G401 (cell line): ENCODE measurements around the gene GOLT1A. TPM values are rescaled to one million over a fixed set of nuclear protein-coding genes. Genes with fewer than 3 reads are reported as not detected.

ENCODE experiments used
- DNase-seq: peaks from one replicate; pipeline ENCODE4 v3.0.0-alpha.2; 2015; ENCODE audit warnings: low spot score
- in situ Hi-C: cut with HindIII; loops from 2 replicates; pipeline ENCODE4 v1.10.0; 2016; ENCODE audit warnings: low sequenced_read_pairs, mixed read lengths
- total RNA-seq: library from RNA; depleted of rRNA; stranded (reverse); fragments of >200 nt; shearing (Covaris generic); gene quantifications from 2 replicates; pipeline ENCODE4 v1.2.3, GENCODE V29; 2014

GOLT1A gene
- total RNA-seq, 1 experiment from 2014 or later: not detected

- in situ Hi-C loops: no loop called here
- DNase-seq: peak; percentile 12
These were observed 15.1 kb downstream of the GOLT1A start for GRCh38 chr1:204198348-204199340.

- DNase-seq: no peak
- in situ Hi-C loops: no loop called here
These were observed 16.7 kb downstream of the GOLT1A start for GRCh38 chr1:204197068-204197467.

DNA sequence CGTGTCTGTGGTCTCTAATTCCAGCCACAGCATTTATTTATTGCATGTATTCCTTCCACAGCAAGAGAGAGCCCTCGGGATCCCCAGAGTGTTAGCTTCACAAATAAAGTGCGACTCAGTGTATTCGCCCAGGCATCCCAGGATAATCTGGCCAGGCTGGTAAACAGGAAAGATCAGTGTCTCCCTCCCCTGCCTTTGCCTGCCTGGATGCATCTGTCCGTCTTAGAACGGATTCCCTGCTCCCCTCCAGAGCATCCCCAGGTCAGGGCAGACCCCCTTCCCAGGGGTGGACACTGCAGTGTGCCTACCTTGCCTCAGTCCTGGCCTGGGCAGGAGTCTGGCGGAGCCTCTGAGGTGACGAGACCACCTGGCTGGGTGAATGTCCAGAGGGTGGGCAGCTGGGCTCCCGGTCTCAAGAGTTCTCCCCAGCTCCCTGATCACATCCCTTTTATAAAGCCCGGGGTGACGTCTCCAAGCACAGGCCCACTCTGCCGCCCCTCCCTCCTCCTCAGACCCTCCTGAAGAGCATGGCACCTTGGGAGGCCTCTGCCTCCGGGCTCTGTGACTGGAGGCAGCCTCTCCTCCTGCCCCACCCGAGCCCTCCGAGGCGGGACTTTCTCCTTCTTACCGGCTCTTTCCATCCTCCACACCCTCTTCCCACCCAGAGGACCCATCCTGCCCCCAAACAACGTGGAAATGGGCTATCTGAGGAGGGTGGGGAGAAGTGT is 17.6 kb downstream of the GOLT1A start, which contains the start of gene KISS1:
TSS of gene KISS1 (minus strand) at position 424 of the 728 bp plus-strand sequence. CDS start 3,615 bp downstream, outside the sequence.
- in situ Hi-C loops: no loop called here

GRCh38 chr1:204194771-204195170 is 19.0 kb downstream of the GOLT1A start:
- in situ Hi-C loops: no loop called here
- no peak for DNase-seq

More for the DNA sequence above, 17.6 kb downstream of the GOLT1A start, which contains the start of gene KISS1:
- no peak for DNase-seq

- in situ Hi-C loops: no loop called here
- DNase-seq: no peak
These were observed 19.7 kb downstream of the GOLT1A start for GRCh38 chr1:204194080-204194479.

DNA sequence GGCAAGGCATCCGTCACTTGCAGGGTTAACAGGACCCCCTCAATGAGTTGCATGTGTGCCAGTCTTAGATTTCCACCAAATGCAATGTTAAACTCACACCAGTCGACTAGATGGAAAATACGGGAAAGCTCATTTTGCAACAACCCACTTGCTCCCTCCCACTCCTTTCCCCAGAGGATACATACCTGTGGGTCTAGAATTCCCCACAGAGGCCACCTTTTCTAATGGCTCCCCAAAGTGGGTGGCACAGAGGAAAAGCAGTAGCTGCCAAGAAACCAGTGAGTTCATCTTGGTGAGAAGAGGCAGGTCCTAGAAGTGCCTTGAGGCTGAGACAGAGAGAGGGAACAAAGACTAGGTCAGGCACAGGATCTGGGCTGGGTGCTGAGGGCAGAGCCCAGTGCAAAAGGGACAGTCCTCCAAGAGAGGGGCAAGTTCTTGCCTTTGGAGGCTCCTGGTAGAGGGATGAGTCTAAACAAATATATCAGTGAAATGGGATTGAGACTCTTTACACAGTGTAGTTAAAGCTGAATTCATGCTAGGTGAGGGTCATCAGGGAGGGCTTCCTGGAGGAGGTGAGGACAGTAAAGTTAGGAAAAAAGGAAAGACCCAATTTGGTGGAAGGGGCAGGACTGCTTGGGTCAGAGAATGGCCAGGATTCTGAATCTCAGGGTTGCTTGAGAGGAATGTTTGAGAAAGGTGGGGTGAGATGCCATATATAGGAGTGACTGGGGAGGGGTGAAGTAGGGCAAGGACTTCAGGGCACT is 21.0 kb downstream of the GOLT1A start:
- no peak for DNase-seq
- in situ Hi-C loops: no loop called here

- in situ Hi-C loops: no loop called here
- no peak for DNase-seq
These were observed 21.7 kb downstream of the GOLT1A start for GRCh38 chr1:204192046-204192445.

DNA sequence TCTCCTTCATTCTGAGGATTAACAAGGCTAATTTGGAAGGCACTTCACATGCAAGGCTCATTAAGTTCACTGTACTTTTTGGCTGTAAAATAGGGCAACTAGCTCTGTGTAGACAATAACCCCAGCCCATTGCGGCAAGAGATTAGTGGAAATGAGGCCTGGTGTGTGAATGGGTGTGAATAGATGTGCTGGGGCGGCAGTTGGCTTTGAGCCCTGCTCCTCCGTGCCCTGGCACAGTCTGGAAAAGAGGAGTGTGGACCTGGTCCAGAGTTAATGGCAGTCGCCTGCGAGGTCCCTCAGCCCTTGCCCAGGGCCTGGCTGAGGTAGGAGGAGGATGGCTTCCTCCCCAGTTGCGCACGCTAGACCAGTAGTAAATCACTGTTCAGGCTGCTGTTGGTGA is 22.3 kb downstream of the GOLT1A start:
- in situ Hi-C loops: no loop called here
- peak; percentile 38 for DNase-seq

DNA sequence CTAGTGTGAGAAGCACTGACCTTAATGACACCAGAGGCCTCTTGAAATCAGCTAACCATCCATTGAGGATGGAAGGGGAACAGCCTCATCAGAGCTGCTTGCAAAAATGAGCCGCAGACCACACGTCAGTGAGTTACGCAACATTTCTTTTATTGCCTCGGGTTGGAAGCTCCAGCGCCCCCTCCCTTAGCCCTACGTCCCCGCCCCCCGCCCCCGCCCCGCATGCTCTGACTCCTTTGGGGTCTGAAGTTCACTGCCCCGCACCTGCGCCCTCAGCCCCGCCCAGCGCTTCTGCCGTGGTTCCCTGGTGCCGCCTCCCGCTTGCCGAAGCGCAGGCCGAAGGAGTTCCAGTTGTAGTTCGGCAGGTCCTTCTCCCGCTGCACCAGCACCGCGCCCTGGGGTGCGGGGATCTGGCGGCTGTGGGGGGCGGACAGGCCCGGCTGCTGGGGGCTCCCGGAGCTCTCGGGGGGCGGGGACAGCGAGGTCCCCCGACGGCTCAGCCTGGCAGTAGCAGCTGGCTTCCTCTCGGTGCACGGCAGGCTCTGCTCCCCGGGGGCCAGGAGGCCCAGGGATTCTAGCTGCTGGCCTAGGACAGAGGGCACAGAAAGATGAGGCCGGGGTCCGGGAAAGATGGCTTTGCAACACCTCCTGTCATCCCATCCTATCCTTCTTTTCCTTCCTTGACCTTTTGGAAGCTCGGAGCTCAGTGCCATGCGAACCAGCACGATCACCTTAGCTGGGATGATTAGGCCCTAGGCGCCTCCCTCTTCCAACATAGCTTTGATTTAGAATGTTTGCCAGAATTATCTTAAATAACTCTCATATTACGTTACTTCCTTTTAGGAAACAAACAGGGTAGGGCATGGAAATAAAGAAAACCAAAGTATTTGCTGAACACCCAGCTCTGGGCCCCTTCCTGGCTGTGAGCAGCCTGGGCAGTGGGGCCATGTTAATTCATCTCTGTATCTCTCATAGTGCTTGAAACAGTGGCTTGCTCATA is 23.3 kb downstream of the GOLT1A start:
- in situ Hi-C loops: no loop called here
- no peak for DNase-seq

- no peak for DNase-seq
- in situ Hi-C loops: no loop called here
These were observed 24.7 kb downstream of the GOLT1A start for GRCh38 chr1:204188959-204189639.

DNA sequence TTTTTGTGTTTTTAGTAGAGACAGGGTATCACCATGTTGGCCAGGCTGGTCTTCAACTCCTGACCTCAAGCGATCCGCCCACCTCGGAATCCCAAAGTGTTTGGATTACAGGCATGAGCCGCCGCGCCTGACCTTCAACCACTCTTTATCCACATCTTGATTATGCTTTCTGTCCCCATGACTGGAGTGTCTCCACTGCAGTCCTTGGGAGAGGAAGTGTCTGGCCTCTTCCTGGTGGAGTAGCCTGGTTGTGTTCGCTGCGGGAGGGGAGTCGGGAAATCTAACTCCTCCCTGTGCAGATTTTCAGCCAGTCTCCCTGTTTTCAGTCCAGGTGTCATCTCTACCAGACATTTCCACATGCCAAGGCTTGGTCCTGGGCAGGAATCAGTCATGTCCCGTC is 27.2 kb downstream of the GOLT1A start:
- DNase-seq: no peak
- in situ Hi-C loops: no loop called here

GRCh38 chr1:204181116-204181515 is 32.7 kb downstream of the GOLT1A start:
- in situ Hi-C loops: no loop called here
- no peak for DNase-seq

DNA sequence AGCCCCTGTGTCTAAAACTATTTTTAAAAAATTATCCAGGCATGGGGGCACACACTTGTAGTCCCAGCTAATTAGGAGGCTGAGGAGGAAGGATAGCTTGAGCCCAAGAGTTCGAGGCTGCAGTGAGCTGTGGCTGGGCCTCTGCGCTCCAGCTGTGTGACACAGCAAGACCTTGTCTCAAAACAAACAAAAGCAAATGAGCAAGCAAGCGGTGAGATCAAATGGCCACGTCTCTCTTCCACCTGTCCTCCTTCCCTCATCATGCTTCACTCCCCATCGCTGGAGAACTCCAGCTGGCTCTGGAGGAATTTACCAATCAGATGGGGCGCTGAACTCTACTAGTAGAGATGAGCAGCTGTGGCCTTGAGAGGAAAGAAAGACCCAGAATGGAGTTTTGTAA is 33.7 kb downstream of the GOLT1A start:
- DNase-seq: no peak
- in situ Hi-C loops: no loop called here

DNA sequence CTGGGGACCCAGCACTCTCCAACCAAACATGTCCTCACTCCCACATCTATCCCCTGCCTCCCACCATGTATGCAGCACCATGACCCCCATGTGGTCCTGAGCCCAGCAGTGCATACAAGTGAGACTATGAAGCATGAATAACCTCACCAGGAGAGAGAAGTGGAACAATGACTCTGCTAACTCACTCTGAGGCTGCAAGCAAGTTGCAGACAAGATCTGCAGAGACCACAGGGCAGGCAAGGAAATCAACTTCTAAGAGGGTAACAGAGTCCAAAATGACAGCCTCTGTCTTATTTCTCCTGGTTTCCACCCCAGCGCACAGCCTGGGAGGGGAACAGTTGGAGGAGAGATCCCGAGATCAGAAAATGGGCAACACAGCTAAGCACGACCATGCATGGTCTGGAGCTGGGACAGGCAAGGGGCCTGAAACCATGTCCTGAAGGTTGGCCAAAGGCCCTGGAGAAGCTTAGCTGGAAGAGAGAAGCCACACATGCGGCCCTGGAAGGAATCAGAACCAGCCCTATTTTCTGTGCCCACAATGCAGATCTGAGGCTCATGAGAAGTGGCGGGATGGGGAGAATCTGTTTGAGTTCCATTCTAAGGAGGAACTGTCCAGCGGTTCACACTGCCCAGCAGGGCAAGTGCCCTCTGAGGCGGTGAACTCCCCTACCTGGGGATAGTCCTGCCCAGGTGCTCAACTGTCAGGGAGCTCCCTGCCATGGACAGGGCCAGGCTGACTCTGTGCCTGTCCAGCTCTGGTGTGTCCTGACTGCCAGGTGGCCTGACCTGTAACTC is 35.1 kb downstream of the GOLT1A start:
- in situ Hi-C loops: no loop called here

GRCh38 chr1:204177133-204177532 is 36.7 kb downstream of the GOLT1A start:
- DNase-seq: no peak
- in situ Hi-C loops: no loop called here

More for the DNA sequence above, 35.1 kb downstream of the GOLT1A start:
- DNase-seq: no peak

DNA sequence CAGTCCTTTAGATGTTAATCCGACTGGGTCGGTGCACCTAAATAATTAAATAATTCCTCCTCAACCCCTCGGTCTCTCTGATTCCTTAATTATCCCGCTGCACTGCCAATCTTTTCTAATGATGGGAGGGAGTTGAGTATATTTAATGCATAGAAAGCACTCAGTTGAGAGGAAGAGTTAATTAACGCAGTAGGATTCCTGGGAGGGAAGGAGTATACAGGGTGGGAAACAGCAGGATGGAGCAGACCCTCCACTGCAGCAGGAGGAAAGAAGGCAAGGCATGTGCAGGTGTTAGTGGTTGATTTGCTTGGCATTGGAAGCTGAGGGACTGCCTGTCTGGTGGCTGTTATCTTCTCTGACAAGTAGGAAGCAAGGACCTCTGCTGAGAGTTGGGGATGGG is 37.7 kb downstream of the GOLT1A start:
- no peak for DNase-seq
- in situ Hi-C loops: no loop called here

DNA sequence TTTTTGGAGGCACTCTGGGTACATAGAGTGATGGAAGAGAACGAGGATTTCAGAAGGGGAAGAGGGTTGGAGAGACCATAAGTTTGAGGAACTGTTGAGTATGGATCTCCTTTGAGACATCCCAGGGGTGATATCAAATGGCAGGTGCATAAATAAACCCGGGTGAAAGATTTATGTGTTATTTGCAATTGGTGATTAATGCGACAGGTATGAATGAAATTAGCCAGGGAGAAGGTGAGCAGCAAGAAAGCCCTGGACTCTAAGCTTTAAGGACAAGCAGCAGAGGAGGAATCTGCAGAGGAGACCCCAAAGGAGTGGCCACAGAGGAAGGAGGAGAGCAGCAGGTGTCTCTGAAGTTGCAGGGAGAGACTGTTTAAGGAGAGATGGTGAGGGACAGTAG is 38.8 kb downstream of the GOLT1A start:
- DNase-seq: no peak
- in situ Hi-C loops: no loop called here
